CD14-positive monocyte (primary cell): ENCODE measurements around the gene TMEM255A. TPM values are rescaled to one million over a fixed set of nuclear protein-coding genes. Genes with fewer than 3 reads are reported as not detected.
A peak's percentile ranks its signal among the peaks of the same experiment; 100 is the strongest.

Source experiments
- DNase-seq, 3 donors: peaks; one replicate each; pipeline ENCODE4 v3.0.0-alpha.2; 2011 to 2022
- H2AFZ ChIP-seq: 2 replicates; pipeline ENCODE4 v1.6.0; 2012; ENCODE audit warnings: mild to moderate bottlenecking, low read depth, low read length, inconsistent platforms; ENCODE audit not compliant: insufficient read depth, poor library complexity, severe bottlenecking
- H3K27ac ChIP-seq, 2 donors: 1 replicate in 1 of 2; 2 replicates in 1 of 2; pipeline ENCODE4 v1.5.1; 2012 to 2013; ENCODE audit warnings: low read length in 2 of 2, control low read depth in 1 of 2, inconsistent platforms in 1 of 2, low read depth in 1 of 2, mild to moderate bottlenecking in 1 of 2
- H3K27me3 ChIP-seq, 2 donors: one replicate each; pipeline versions ENCODE4 v1.6.0 to v1.6.1; 2011 to 2013; ENCODE audit warnings: low read length in 2 of 2; ENCODE audit not compliant: control insufficient read depth in 2 of 2, insufficient read depth in 2 of 2
- H3K36me3 ChIP-seq, 2 donors: replicated peaks in 1 of 2; 1 replicate in 1 of 2; 2 replicates in 1 of 2; pipeline versions ENCODE4 v1.5.1 to v1.6.1; 2012 to 2013; ENCODE audit warnings: low read length in 2 of 2, control low read depth in 1 of 2, inconsistent platforms in 1 of 2, mild to moderate bottlenecking in 1 of 2; ENCODE audit not compliant: insufficient read depth in 2 of 2, control insufficient read depth in 1 of 2
- H3K4me1 ChIP-seq, 2 donors: 1 replicate in 1 of 2; 2 replicates in 1 of 2; pipeline versions ENCODE4 v1.5.1 to v1.6.1; 2012 to 2013; ENCODE audit warnings: low read length in 2 of 2, control low read depth in 1 of 2, inconsistent platforms in 1 of 2, mild to moderate bottlenecking in 1 of 2, moderate library complexity in 1 of 2; ENCODE audit not compliant: insufficient read depth in 2 of 2, control insufficient read depth in 1 of 2
- H3K4me2 ChIP-seq: replicated peaks from 2 replicates; pipeline ENCODE3; 2012; ENCODE audit warnings: low read length, moderate library complexity, mild to moderate bottlenecking; ENCODE audit not compliant: poor library complexity, severe bottlenecking; ENCODE audit errors: extremely low read depth
- H3K4me3 ChIP-seq, 3 experiments: fragments of 200-600 bp in 1 of 3; sonication (generic) in 1 of 3; replicated peaks in 1 of 3; 1 replicate in 2 of 3; 2 replicates in 1 of 3; pipeline ENCODE4 v1.5.1; 2011 to 2013; ENCODE audit warnings: low read length in 3 of 3, mild to moderate bottlenecking in 3 of 3, control low read depth in 2 of 3, low read depth in 2 of 3, inconsistent platforms in 1 of 3, moderate library complexity in 1 of 3
- H3K79me2 ChIP-seq: 2 replicates; pipeline ENCODE4 v1.6.0; 2012; ENCODE audit warnings: mild to moderate bottlenecking, control low read depth, inconsistent platforms, low read length, moderate library complexity; ENCODE audit not compliant: insufficient read depth
- H3K9ac ChIP-seq: 2 replicates; pipeline ENCODE4 v1.6.0; 2017; ENCODE audit warnings: low read length, mild to moderate bottlenecking; ENCODE audit not compliant: insufficient read depth, poor library complexity, severe bottlenecking
- H3K9me3 ChIP-seq, 2 donors: replicated peaks in 1 of 2; 1 replicate in 1 of 2; 2 replicates in 1 of 2; pipeline versions ENCODE4 v1.5.1 to v1.6.1; 2012 to 2013; ENCODE audit warnings: low read length in 2 of 2, control low read depth in 1 of 2; ENCODE audit not compliant: control insufficient read depth in 1 of 2, insufficient read depth in 1 of 2
- H4K20me1 ChIP-seq: 2 replicates; pipeline ENCODE4 v1.6.0; 2012; ENCODE audit warnings: mild to moderate bottlenecking, low read length, control low read depth, moderate library complexity; ENCODE audit not compliant: insufficient read depth
- H3K27ac Mint-ChIP-seq, 7 donors: one replicate each; pipeline ENCODE4 v1.8.0; 2020; ENCODE audit warnings: mild to moderate bottlenecking in 7 of 7, mixed read lengths in 7 of 7, moderate library complexity in 6 of 7, inconsistent platforms in 2 of 7
- H3K27me3 Mint-ChIP-seq, 3 donors: one replicate each; pipeline ENCODE4 v1.8.0; 2021 to 2022; ENCODE audit warnings: low read depth in 3 of 3, mild to moderate bottlenecking in 3 of 3, mixed read lengths in 3 of 3, moderate library complexity in 3 of 3, inconsistent platforms in 1 of 3
- H3K36me3 Mint-ChIP-seq, 2 donors: one replicate each; pipeline ENCODE4 v1.8.0; 2020; ENCODE audit warnings: mixed read lengths in 2 of 2, inconsistent platforms in 1 of 2, mild to moderate bottlenecking in 1 of 2
- H3K4me1 Mint-ChIP-seq: one replicate; pipeline ENCODE4 v1.8.0; 2020; ENCODE audit warnings: mild to moderate bottlenecking, mixed read lengths
- H3K4me3 Mint-ChIP-seq, 2 donors: one replicate each; pipeline ENCODE4 v1.8.0; 2020; ENCODE audit warnings: mild to moderate bottlenecking in 2 of 2, mixed read lengths in 2 of 2, moderate library complexity in 1 of 2
- H3K9me3 Mint-ChIP-seq, 7 donors: one replicate each; pipeline ENCODE4 v1.8.0; 2020 to 2022; ENCODE audit warnings: mixed read lengths in 7 of 7, mild to moderate bottlenecking in 6 of 7, moderate library complexity in 6 of 7, inconsistent platforms in 2 of 7
- WGBS: methylation state at CpG from one replicate; pipeline ENCODE4 v1.1.5; 2013; ENCODE audit warnings: missing lambda C conversion rate; ENCODE audit not compliant: insufficient coverage; 5-methylcytosine and 5-hydroxymethylcytosine counted together
- intact Hi-C, 2 donors: fragments of 100-400 bp; cut with micrococcal nuclease; formaldehyde crosslinking; loops; one replicate each; pipeline versions ENCODE4 v1.15.0 to v1.15.1; 2023
- polyA plus RNA-seq, 3 donors: library from polyadenylated mRNA; depleted of rRNA in 1 of 3; unstranded in 2 of 3; stranded (reverse) in 1 of 3; fragments of 300-500 nt in 2 of 3; fragments of >200 nt in 1 of 3; fragmentation: Illumina TruSeq in 2 of 3; gene quantifications; 1 replicate in 2 of 3; 2 replicates in 1 of 3; pipeline ENCODE4 v1.2.3, GENCODE V29; 2012 to 2021
- TF ChIP-seq, protein P1 (sequence below): fragments of 200-600 bp; IDR thresholded peaks from one replicate; pipeline ENCODE4 v1.8.0; 2022; ENCODE audit warnings: antibody characterized with exemption, mild to moderate bottlenecking

TMEM255A gene
- polyA plus RNA-seq, 3 donors, result 0.10 to 1.2 (median 0.51) TPM

DNA sequence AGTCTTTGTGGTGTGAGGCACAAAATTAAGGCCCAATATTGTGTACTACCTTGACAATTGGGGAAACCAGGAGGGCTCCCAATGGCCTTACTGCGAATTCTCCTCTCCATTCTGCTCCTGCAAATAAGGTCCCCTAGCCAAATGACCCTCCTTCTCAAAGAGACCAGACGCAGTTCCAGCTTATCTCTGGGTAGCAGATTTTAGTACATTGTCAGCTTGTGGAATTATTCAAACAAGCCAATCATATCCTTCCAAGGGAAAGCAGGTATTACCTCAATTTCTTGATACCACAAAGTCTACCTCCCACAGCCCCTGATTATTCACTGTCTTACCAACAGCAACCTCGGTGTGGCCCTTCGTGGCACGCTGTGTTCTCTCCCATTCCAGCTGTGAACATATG lies 68.4 kb downstream of the TMEM255A start:
- Histone ChIP-seq H3K4me3 (no peak overlapping the region), H2AFZ (no peak overlapping the region), H3K36me3 (no peaks in the 10 kb centered on the region), H3K27me3 (no peaks in the 10 kb centered on the region), H3K4me1 (peaks cover 8% of the 10 kb centered on the region in 2 donors), H3K4me2 (no peak overlapping the region), H3K27ac (no peak overlapping the region), H3K9ac (no peak overlapping the region), H3K9me3 (no peaks in the 10 kb centered on the region), H4K20me1 (no peaks in the 10 kb centered on the region), H3K79me2 (peaks cover 10% of the 10 kb centered on the region)
- Mint-ChIP-seq H3K4me1 (peaks cover 14% of the 10 kb centered on the region), H3K27ac (no peak overlapping the region), H3K4me3 (no peak overlapping the region), H3K27me3 (peaks cover 0 to 10% (median 0%) of the 10 kb centered on the region in 3 donors), H3K36me3 (peaks cover 4 to 7% of the 10 kb centered on the region in 2 donors), H3K9me3 (peaks cover 0 to 9% (median 0%) of the 10 kb centered on the region in 7 donors)
- no CpG with 5 or more reads among the region's 5 CpGs for WGBS
- intact Hi-C loops, result no loop called here
- TF ChIP-seq, protein P1, sequence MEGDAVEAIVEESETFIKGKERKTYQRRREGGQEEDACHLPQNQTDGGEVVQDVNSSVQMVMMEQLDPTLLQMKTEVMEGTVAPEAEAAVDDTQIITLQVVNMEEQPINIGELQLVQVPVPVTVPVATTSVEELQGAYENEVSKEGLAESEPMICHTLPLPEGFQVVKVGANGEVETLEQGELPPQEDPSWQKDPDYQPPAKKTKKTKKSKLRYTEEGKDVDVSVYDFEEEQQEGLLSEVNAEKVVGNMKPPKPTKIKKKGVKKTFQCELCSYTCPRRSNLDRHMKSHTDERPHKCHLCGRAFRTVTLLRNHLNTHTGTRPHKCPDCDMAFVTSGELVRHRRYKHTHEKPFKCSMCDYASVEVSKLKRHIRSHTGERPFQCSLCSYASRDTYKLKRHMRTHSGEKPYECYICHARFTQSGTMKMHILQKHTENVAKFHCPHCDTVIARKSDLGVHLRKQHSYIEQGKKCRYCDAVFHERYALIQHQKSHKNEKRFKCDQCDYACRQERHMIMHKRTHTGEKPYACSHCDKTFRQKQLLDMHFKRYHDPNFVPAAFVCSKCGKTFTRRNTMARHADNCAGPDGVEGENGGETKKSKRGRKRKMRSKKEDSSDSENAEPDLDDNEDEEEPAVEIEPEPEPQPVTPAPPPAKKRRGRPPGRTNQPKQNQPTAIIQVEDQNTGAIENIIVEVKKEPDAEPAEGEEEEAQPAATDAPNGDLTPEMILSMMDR, result no peak
- no peak for DNase-seq

DNA sequence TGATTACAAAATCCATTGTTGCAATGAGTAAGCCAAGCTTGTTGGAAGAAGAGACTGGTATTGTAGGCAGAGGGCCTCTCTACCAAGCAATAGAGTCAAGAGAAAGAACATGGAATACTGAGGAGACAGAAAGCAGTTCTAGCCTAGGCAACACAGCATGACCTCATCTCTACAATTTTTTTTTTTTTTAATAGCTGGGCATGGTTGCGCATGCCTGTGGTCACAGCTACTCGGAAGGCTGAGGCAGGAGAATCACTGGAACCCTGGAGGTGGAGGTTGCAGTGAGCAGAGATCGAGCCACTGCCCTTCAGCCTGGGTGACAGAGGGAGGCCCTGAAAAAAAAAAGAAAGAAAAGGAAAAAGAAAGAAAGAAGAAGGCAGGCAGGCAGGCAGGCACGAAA lies 72.3 kb downstream of the TMEM255A start:
- DNase-seq, result no peak
- Mint-ChIP-seq H3K36me3 (peaks cover 7 to 8% of the 10 kb centered on the region in 2 donors), H3K9me3 (no peaks in the 10 kb centered on the region), H3K27me3 (peaks cover 0 to 8% (median 0%) of the 10 kb centered on the region in 3 donors), H3K27ac (peak overlapping the region in 1 of 7 donors; percentile 22), H3K4me1 (peaks cover 10% of the 10 kb centered on the region), H3K4me3 (no peak overlapping the region)
- Histone ChIP-seq H3K4me1 (peaks cover 2 to 4% of the 10 kb centered on the region in 2 donors), H4K20me1 (no peaks in the 10 kb centered on the region), H3K9ac (no peak overlapping the region), H3K4me2 (no peak overlapping the region), H3K36me3 (no peaks in the 10 kb centered on the region), H3K27me3 (no peaks in the 10 kb centered on the region), H2AFZ (no peak overlapping the region), H3K4me3 (no peak overlapping the region), H3K79me2 (peaks cover 10% of the 10 kb centered on the region), H3K9me3 (no peaks in the 10 kb centered on the region), H3K27ac (no peak overlapping the region)
- TF ChIP-seq, protein P1, result no peak
- intact Hi-C loops, result no loop called here
- WGBS, result 100% methylated on average over 1 of the region's 4 CpGs
